HepG2 (cell line): ENCODE measurements around the gene DAB2IP. TPM values are rescaled to one million over a fixed set of nuclear protein-coding genes. Genes with fewer than 3 reads are reported as not detected.

ENCODE experiments used
- AHR ChIP-seq: IDR thresholded peaks from 2 replicates; pipeline ENCODE4 v1.6.1; 2018; ENCODE audit warnings: missing genetic modification reagents, missing compliant biosample characterization
- AKNA ChIP-seq: sonication (generic); formaldehyde crosslinking; IDR thresholded peaks from 2 replicates; pipeline ENCODE4 v1.4.0; 2020; ENCODE audit warnings: missing genetic modification reagents, borderline replicate concordance
- GABPB1 ChIP-seq: IDR thresholded peaks from 2 replicates; pipeline ENCODE4 v1.6.1; 2016; ENCODE audit warnings: mild to moderate bottlenecking, missing genetic modification reagents, moderate library complexity, missing compliant biosample characterization
- GATAD2A ChIP-seq: IDR thresholded peaks from 2 replicates; pipeline ENCODE4 v1.6.1; 2016
- HMG20A ChIP-seq: IDR thresholded peaks from 2 replicates; pipeline ENCODE4 v1.6.1; 2016; ENCODE audit warnings: borderline replicate concordance
- HOXA9 ChIP-seq: sonication (generic); formaldehyde crosslinking; IDR thresholded peaks from 2 replicates; pipeline ENCODE4 v1.8.1; 2022; ENCODE audit warnings: missing genetic modification reagents, mild to moderate bottlenecking, moderate library complexity, borderline replicate concordance
- IRF2 ChIP-seq: IDR thresholded peaks from 2 replicates; pipeline ENCODE4 v1.6.1; 2018; ENCODE audit warnings: missing genetic modification reagents, missing compliant biosample characterization
- KAT7 ChIP-seq: IDR thresholded peaks from 2 replicates; pipeline ENCODE4 v1.6.1; 2018; ENCODE audit warnings: borderline replicate concordance, missing compliant biosample characterization
- KDM2A ChIP-seq: sonication (generic); formaldehyde crosslinking; IDR thresholded peaks from 2 replicates; pipeline ENCODE4 v1.4.0; 2020; ENCODE audit warnings: low read depth, missing genetic modification reagents, borderline replicate concordance
- MYPOP ChIP-seq: sonication (generic); formaldehyde crosslinking; IDR thresholded peaks from 2 replicates; pipeline ENCODE4 v1.8.1; 2023; ENCODE audit warnings: mild to moderate bottlenecking, moderate library complexity, missing genetic modification reagents
- MZF1 ChIP-seq: sonication (generic); formaldehyde crosslinking; IDR thresholded peaks from 2 replicates; pipeline ENCODE4 v1.8.1; 2023; ENCODE audit warnings: mild to moderate bottlenecking, missing genetic modification reagents, borderline replicate concordance
- NFE2L1 ChIP-seq: sonication (generic); formaldehyde crosslinking; IDR thresholded peaks from 2 replicates; pipeline ENCODE4 v1.4.0; 2020; ENCODE audit warnings: missing genetic modification reagents, mild to moderate bottlenecking, borderline replicate concordance
- RFX3 ChIP-seq: IDR thresholded peaks from 2 replicates; pipeline ENCODE4 v1.6.1; 2016; ENCODE audit warnings: missing biosample characterization, missing genetic modification reagents
- STAG1 ChIP-seq: sonication (generic); formaldehyde crosslinking; IDR thresholded peaks from 2 replicates; pipeline ENCODE4 v1.4.0; 2020; ENCODE audit warnings: missing genetic modification reagents
- TFAP4 ChIP-seq: sonication (generic); IDR thresholded peaks from 2 replicates; pipeline ENCODE4 v1.6.1; 2016; ENCODE audit warnings: low read depth, borderline replicate concordance
- TGIF2 ChIP-seq: IDR thresholded peaks from 2 replicates; pipeline ENCODE4 v1.6.1; 2016; ENCODE audit warnings: control low read depth, missing compliant biosample characterization
- ZFY ChIP-seq: sonication (generic); formaldehyde crosslinking; IDR thresholded peaks from 2 replicates; pipeline ENCODE4 v1.4.0; 2020; ENCODE audit warnings: missing genetic modification reagents
- ZNF33A ChIP-seq: sonication (generic); formaldehyde crosslinking; IDR thresholded peaks from 2 replicates; pipeline ENCODE4 v1.5.1; 2020; ENCODE audit warnings: missing genetic modification reagents, mild to moderate bottlenecking, moderate library complexity, borderline replicate concordance
- ZNF777 ChIP-seq: sonication (generic); formaldehyde crosslinking; IDR thresholded peaks from 2 replicates; pipeline ENCODE4 v1.4.0; 2020; ENCODE audit warnings: missing genetic modification reagents
- polyA plus RNA-seq, 8 experiments: library from polyadenylated mRNA; depleted of rRNA in 3 of 8; stranded (reverse) in 7 of 8; unstranded in 1 of 8; fragments of >200 nt; fragmentation: Illumina TruSeq in 4 of 8; extraction: Trizol in 4 of 8; gene quantifications; 2 replicates each; pipeline versions ENCODE4 v1.2.1 to v1.2.3, GENCODE V29; 2011 to 2016; ENCODE audit warnings: low read depth in 4 of 8, missing spikeins in 1 of 8, mixed read lengths in 1 of 8; ENCODE audit not compliant: insufficient read depth in 1 of 8
- total RNA-seq, 5 experiments: library from RNA; depleted of rRNA; stranded (reverse); fragments of >200 nt; fragmentation: Illumina TruSeq; extraction: Trizol; gene quantifications; 2 replicates each; pipeline ENCODE4 v1.2.3, GENCODE V29; 2016; ENCODE audit warnings: low read depth in 1 of 5
- TF ChIP-seq, protein P1 (sequence below): IDR thresholded peaks from 2 replicates; pipeline ENCODE4 v1.4.0; 2020; ENCODE audit warnings: mild to moderate bottlenecking, missing genetic modification reagents

DAB2IP gene
- total and polyA plus RNA-seq, 2 of the 13 experiments (the other 11 are each of a cell fraction or from before 2014, with no cell fraction given), result 25.3 to 37.9 TPM

- 0 out of 2 replicates have a peak, but pooled peaks have one; percentile 11 for TF ChIP-seq IRF2 (CRISPR knock-in tag)
- TF ChIP-seq GATAD2A, result no peak
- 0 out of 2 replicates have a peak, but pooled peaks have one; percentile 5 for TF ChIP-seq GABPB1
- TF ChIP-seq NFE2L1 (CRISPR knock-in tag), result no peak
- TF ChIP-seq ZNF33A (CRISPR knock-in tag), result no peak
- TF ChIP-seq ZNF777 (CRISPR knock-in tag), result no peak
- TF ChIP-seq TFAP4, result peak; percentile 55; the same call in 1 of the 2 replicates
- TF ChIP-seq KDM2A (CRISPR knock-in tag), result 0 out of 2 replicates have a peak, but pooled peaks have one; percentile 22
- TF ChIP-seq KAT7 (CRISPR knock-in tag), result 0 out of 2 replicates have a peak, but pooled peaks have one; percentile 61
- no peak for TF ChIP-seq MYPOP (CRISPR knock-in tag)
- TF ChIP-seq TGIF2 (CRISPR knock-in tag), result peak; percentile 10; the same call in 1 of the 2 replicates
- no peak for TF ChIP-seq AKNA
- TF ChIP-seq HMG20A (CRISPR knock-in tag), result no peak
- no peak for TF ChIP-seq MZF1 (CRISPR knock-in tag)
- TF ChIP-seq STAG1 (CRISPR knock-in tag), result 0 out of 2 replicates have a peak, but pooled peaks have one; percentile 13
- peak; percentile 24; the same call in 1 of the 2 replicates for TF ChIP-seq ZFY (CRISPR knock-in tag)
- TF ChIP-seq HOXA9, result no peak
- peak; percentile 76; the same call in 1 of the 2 replicates for TF ChIP-seq AHR (CRISPR knock-in tag)
- TF ChIP-seq, protein P1, sequence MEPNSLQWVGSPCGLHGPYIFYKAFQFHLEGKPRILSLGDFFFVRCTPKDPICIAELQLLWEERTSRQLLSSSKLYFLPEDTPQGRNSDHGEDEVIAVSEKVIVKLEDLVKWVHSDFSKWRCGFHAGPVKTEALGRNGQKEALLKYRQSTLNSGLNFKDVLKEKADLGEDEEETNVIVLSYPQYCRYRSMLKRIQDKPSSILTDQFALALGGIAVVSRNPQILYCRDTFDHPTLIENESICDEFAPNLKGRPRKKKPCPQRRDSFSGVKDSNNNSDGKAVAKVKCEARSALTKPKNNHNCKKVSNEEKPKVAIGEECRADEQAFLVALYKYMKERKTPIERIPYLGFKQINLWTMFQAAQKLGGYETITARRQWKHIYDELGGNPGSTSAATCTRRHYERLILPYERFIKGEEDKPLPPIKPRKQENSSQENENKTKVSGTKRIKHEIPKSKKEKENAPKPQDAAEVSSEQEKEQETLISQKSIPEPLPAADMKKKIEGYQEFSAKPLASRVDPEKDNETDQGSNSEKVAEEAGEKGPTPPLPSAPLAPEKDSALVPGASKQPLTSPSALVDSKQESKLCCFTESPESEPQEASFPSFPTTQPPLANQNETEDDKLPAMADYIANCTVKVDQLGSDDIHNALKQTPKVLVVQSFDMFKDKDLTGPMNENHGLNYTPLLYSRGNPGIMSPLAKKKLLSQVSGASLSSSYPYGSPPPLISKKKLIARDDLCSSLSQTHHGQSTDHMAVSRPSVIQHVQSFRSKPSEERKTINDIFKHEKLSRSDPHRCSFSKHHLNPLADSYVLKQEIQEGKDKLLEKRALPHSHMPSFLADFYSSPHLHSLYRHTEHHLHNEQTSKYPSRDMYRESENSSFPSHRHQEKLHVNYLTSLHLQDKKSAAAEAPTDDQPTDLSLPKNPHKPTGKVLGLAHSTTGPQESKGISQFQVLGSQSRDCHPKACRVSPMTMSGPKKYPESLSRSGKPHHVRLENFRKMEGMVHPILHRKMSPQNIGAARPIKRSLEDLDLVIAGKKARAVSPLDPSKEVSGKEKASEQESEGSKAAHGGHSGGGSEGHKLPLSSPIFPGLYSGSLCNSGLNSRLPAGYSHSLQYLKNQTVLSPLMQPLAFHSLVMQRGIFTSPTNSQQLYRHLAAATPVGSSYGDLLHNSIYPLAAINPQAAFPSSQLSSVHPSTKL, result no peak
- no peak for TF ChIP-seq RFX3 (CRISPR knock-in tag)
Observed at GRCh38 chr9:121750259-121750714, 98.9 kb downstream of the DAB2IP start (continued).
